Vagina (tissue), 2 donors: ENCODE results near the gene KDM4C. TPM values are rescaled to one million over a fixed set of nuclear protein-coding genes. Genes with fewer than 3 reads are reported as not detected.

Experiments
- DNase-seq, 2 donors: peaks; one replicate each; pipeline ENCODE4 v3.0.0-alpha.2; 2017; ENCODE audit errors: extremely low spot score in 2 of 2
- H3K27ac ChIP-seq: fragments of 200-600 bp; sonication (generic); one replicate; pipeline ENCODE4 v1.5.1; 2019
- H3K27me3 ChIP-seq: fragments of 200-600 bp; sonication (generic); one replicate; pipeline ENCODE4 v1.5.1; 2019
- H3K36me3 ChIP-seq, 2 donors: fragments of 200-600 bp; sonication (generic); one replicate each; pipeline ENCODE4 v1.5.1; 2017 to 2019
- H3K4me1 ChIP-seq: fragments of 200-600 bp; sonication (generic); one replicate; pipeline ENCODE4 v1.5.1; 2019
- H3K4me3 ChIP-seq, 2 donors: fragments of 200-600 bp; sonication (generic); 1 replicate in 1 of 2; 2 replicates in 1 of 2; pipeline ENCODE4 v1.5.1; 2016 to 2019
- H3K9me3 ChIP-seq: fragments of 200-600 bp; sonication (generic); one replicate; pipeline ENCODE4 v1.5.1; 2019
- CTCF ChIP-seq, 3 experiments: fragments of 450-650 bp in 2 of 3; fragments of 200-600 bp in 1 of 3; sonication (generic) in 1 of 3; IDR thresholded peaks; one replicate each; pipeline ENCODE4 v1.5.1; 2017 to 2019; ENCODE audit warnings: antibody characterized with exemption in 3 of 3, mild to moderate bottlenecking in 2 of 3, moderate library complexity in 2 of 3
- POLR2A ChIP-seq, 2 donors: fragments of 450-650 bp; IDR thresholded peaks; one replicate each; pipeline ENCODE4 v1.6.1; 2017; ENCODE audit warnings: antibody characterized with exemption in 2 of 2, mild to moderate bottlenecking in 2 of 2, moderate library complexity in 2 of 2
- POLR2AphosphoS5 ChIP-seq, 2 donors: sonication (generic); formaldehyde crosslinking; IDR thresholded peaks; one replicate each; pipeline ENCODE4 v1.9.0; 2017; ENCODE audit warnings: antibody characterized with exemption in 2 of 2, mild to moderate bottlenecking in 2 of 2, low read depth in 1 of 2; ENCODE audit not compliant: insufficient read depth in 1 of 2
- intact Hi-C: fragments of 100-400 bp; cut with DNase I; formaldehyde crosslinking; loops from one replicate; pipeline ENCODE4 v1.15.1; 2023
- total RNA-seq: library from RNA; depleted of rRNA; stranded (reverse); fragments of >200 nt; gene quantifications from one replicate; pipeline ENCODE4 v1.2.3, GENCODE V29; 2016

The KDM4C gene
- total RNA-seq, 1 donor from 2014 or later: 35.6 TPM

- Histone ChIP-seq H3K36me3 (peaks cover 0 to 7% of the 10 kb centered on the region in 2 donors), H3K9me3 (no peaks in the 10 kb centered on the region), H3K27me3 (no peaks in the 10 kb centered on the region), H3K4me3 (no peak overlapping the region), H3K4me1 (peaks cover 9% of the 10 kb centered on the region), H3K27ac (no peak overlapping the region)
- no peak for DNase-seq
- intact Hi-C loops: no loop called here
- TF ChIP-seq CTCF (IDR thresholded peaks at IDR 0.05) (no peak), POLR2AphosphoS5 (IDR thresholded peaks at IDR 0.05; ENCODE audit: insufficient read depth in 1 of 2, low read depth in 1 of 2) (no peak), POLR2A (IDR thresholded peaks at IDR 0.05) (no peak)
Observed at GRCh38 chr9:7173139-7173538, 415.4 kb downstream of the KDM4C start.

- TF ChIP-seq CTCF (IDR thresholded peaks at IDR 0.05): no peak
- TF ChIP-seq POLR2A (IDR thresholded peaks at IDR 0.05): no peak
- no peak for TF ChIP-seq POLR2AphosphoS5 (IDR thresholded peaks at IDR 0.05; ENCODE audit: insufficient read depth in 1 of 2, low read depth in 1 of 2)
- intact Hi-C loops: no loop called here
- Histone ChIP-seq H3K27me3 (no peaks in the 10 kb centered on the region), H3K9me3 (no peaks in the 10 kb centered on the region), H3K36me3 (peaks cover 0 to 7% of the 10 kb centered on the region in 2 donors), H3K4me1 (peaks cover 9% of the 10 kb centered on the region), H3K27ac (no peak overlapping the region), H3K4me3 (no peak overlapping the region)
- DNase-seq: no peak
Observed at GRCh38 chr9:7174301-7174700, 416.5 kb downstream of the KDM4C start.

- H3K9me3 ChIP-seq: no peaks in the 10 kb centered on the region
- H3K27me3 ChIP-seq: no peaks in the 10 kb centered on the region
- H3K4me3 ChIP-seq: no peak overlapping the region
- intact Hi-C loops: no loop called here
- peaks cover 0 to 7% of the 10 kb centered on the region in 2 donors for H3K36me3 ChIP-seq
- DNase-seq: no peak
- no peak for TF ChIP-seq POLR2AphosphoS5 (IDR thresholded peaks at IDR 0.05; ENCODE audit: insufficient read depth in 1 of 2, low read depth in 1 of 2)
- no peak for TF ChIP-seq POLR2A (IDR thresholded peaks at IDR 0.05)
- no peak for TF ChIP-seq CTCF (IDR thresholded peaks at IDR 0.05)
- H3K27ac ChIP-seq: no peak overlapping the region
- peaks cover 9% of the 10 kb centered on the region for H3K4me1 ChIP-seq
Observed at GRCh38 chr9:7174884-7175283, 417.1 kb downstream of the KDM4C start.

GRCh38 chr9:7176561-7176960 lies 418.8 kb downstream of the KDM4C start:
- no peak for TF ChIP-seq POLR2AphosphoS5 (IDR thresholded peaks at IDR 0.05; ENCODE audit: insufficient read depth in 1 of 2, low read depth in 1 of 2)
- no peak for TF ChIP-seq CTCF (IDR thresholded peaks at IDR 0.05)
- no peak for TF ChIP-seq POLR2A (IDR thresholded peaks at IDR 0.05)
- no peak for DNase-seq
- Histone ChIP-seq H3K27me3 (no peaks in the 10 kb centered on the region), H3K36me3 (peaks cover 0 to 7% of the 10 kb centered on the region in 2 donors), H3K27ac (no peak overlapping the region), H3K4me1 (peaks cover 9% of the 10 kb centered on the region), H3K9me3 (no peaks in the 10 kb centered on the region), H3K4me3 (no peak overlapping the region)
- intact Hi-C loops: no loop called here

- peaks cover 9% of the 10 kb centered on the region for H3K4me1 ChIP-seq
- no peak for DNase-seq
- H3K36me3 ChIP-seq: peaks cover 0 to 7% of the 10 kb centered on the region in 2 donors
- H3K9me3 ChIP-seq: no peaks in the 10 kb centered on the region
- no peak overlapping the region for H3K4me3 ChIP-seq
- no peak overlapping the region for H3K27ac ChIP-seq
- intact Hi-C loops: no loop called here
- TF ChIP-seq CTCF (IDR thresholded peaks at IDR 0.05): no peak
- TF ChIP-seq POLR2A (IDR thresholded peaks at IDR 0.05): no peak
- no peak for TF ChIP-seq POLR2AphosphoS5 (IDR thresholded peaks at IDR 0.05; ENCODE audit: insufficient read depth in 1 of 2, low read depth in 1 of 2)
- no peaks in the 10 kb centered on the region for H3K27me3 ChIP-seq
Observed at GRCh38 chr9:7177383-7177782, 419.6 kb downstream of the KDM4C start.
